ENCODE results near the gene PEPD. TPM values are rescaled to one million over a fixed set of nuclear protein-coding genes. Genes with fewer than 3 reads are reported as not detected.

The PEPD gene
- total and polyA plus RNA-seq, 2 experiments from 2014 or later: 141 to 175 TPM

DNA sequence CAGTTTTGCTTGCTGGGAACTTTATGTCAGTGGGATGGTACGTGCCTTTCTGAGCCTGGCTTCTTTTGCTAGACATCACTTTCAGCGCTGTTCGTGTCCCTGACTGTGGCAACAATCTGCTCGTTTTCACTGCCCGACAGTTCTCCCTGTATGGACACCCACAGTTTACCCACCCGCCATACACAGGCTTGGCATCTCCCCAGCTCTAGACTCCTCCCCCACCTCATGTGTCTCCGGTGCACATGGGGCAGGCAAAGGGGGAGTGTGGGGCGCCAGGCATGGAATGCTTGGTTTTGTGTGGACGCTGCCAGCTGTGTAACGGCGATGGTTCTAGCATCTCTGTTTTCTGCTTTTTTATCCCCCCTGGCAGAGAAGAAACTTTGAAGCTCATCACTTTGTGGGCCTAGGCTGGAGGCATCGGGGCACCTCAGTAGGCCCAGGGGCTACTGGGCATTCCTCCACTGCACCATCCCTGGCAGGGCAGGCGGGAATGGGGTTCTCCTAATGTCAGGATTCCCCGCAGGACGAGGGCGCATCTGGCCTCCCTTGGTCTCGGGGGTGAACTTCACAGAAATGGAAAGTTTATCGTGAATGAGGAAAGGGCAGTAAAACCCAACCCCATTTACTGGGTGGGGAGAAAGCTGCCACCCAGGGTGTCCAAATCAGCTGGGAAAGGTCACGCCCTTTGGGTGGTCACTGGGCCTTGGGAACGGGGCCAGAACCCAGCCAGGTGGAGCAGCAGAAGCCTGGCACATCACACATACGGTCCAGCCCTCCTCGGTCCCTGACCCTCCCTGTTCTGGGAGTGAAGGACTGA, 87.3 kb downstream of the PEPD start:
- Histone ChIP-seq H3K9me2 (replicated peaks; ENCODE audit: insufficient read depth) (no peaks in the 10 kb centered on the region), H3K79me2 (no peaks in the 10 kb centered on the region), H3K9me3 (ENCODE audit: low read depth) (no peaks in the 10 kb centered on the region), H3K27me3 (no peaks in the 10 kb centered on the region), H3K4me3 (no peak overlapping the region), H2AFZ (no peak overlapping the region), H3K27ac (no peak overlapping the region), H4K20me1 (ENCODE audit: insufficient read depth, poor library complexity, severe bottlenecking) (no peaks in the 10 kb centered on the region), H3K4me1 (ENCODE audit: insufficient read depth) (peaks cover 23% of the 10 kb centered on the region), H3K36me3 (replicated peaks; ENCODE audit: insufficient read depth, low read depth) (no peaks in the 10 kb centered on the region), H3K4me2 (no peak overlapping the region)
- DNase-seq (ENCODE audit: low spot score): no peak
- TF ChIP-seq EZH2phosphoT487 (IDR thresholded peaks at IDR 0.05; ENCODE audit: low read depth, severe bottlenecking, unreplicated experiment): no peak
- TF ChIP-seq, protein P1, sequence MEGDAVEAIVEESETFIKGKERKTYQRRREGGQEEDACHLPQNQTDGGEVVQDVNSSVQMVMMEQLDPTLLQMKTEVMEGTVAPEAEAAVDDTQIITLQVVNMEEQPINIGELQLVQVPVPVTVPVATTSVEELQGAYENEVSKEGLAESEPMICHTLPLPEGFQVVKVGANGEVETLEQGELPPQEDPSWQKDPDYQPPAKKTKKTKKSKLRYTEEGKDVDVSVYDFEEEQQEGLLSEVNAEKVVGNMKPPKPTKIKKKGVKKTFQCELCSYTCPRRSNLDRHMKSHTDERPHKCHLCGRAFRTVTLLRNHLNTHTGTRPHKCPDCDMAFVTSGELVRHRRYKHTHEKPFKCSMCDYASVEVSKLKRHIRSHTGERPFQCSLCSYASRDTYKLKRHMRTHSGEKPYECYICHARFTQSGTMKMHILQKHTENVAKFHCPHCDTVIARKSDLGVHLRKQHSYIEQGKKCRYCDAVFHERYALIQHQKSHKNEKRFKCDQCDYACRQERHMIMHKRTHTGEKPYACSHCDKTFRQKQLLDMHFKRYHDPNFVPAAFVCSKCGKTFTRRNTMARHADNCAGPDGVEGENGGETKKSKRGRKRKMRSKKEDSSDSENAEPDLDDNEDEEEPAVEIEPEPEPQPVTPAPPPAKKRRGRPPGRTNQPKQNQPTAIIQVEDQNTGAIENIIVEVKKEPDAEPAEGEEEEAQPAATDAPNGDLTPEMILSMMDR (IDR thresholded peaks at IDR 0.05; ENCODE audit: poor library complexity): no peak
- no peak for TF ChIP-seq EZH2 (IDR thresholded peaks at IDR 0.05; ENCODE audit: borderline replicate concordance)
- WGBS (ENCODE audit: low lambda C conversion rate, missing lambda C conversion rate): 94% methylated on average over 22 of the region's 22 CpGs

DNA sequence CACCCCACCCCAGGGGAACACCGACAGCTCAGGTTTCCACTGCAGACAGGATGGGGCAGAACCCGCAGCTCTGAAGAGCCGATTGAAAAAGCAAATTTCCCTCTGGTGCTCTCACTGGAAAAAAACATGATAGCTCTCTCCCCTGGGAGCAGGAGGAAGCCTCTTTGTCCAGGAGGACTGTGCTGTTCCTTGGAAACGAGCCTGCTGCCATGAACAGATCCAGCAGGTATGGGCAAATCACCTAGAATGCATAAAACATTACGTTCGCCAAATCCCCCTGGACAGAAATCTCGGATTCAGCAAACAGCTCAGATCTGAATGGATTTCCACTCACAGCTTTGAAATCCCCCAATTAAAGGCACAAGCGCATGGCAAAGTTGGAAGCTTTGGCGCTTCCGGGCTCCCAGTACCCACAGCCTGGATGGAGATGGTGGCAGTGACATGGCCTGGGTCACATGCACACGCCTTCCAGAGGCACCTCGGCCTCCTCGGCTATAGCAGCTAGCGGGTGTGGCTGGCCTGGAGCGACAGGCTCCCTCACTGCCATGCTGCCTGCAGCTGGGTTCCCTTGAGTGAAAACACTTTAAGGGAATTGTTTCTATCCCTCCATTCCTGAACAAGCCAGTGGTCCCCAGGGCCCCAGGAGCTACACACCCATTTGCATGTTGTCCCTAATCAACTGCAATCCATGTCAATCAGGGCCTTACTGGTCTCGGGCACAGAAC, 89.0 kb downstream of the PEPD start:
- no peaks in the 10 kb centered on the region for H3K27me3 ChIP-seq
- no peak overlapping the region for H3K4me2 ChIP-seq
- H3K9me2 ChIP-seq (replicated peaks; ENCODE audit: insufficient read depth): no peaks in the 10 kb centered on the region
- no peaks in the 10 kb centered on the region for H3K9me3 ChIP-seq (ENCODE audit: low read depth)
- no peak overlapping the region for H3K4me3 ChIP-seq
- H3K4me1 ChIP-seq (ENCODE audit: insufficient read depth): peaks cover 23% of the 10 kb centered on the region
- no peak overlapping the region for H2AFZ ChIP-seq
- H4K20me1 ChIP-seq (ENCODE audit: insufficient read depth, poor library complexity, severe bottlenecking): no peaks in the 10 kb centered on the region
- DNase-seq (ENCODE audit: low spot score): no peak
- no peaks in the 10 kb centered on the region for H3K79me2 ChIP-seq
- no peak overlapping the region for H3K27ac ChIP-seq
- TF ChIP-seq, protein P1 (IDR thresholded peaks at IDR 0.05; ENCODE audit: poor library complexity): no peak
- no peak for TF ChIP-seq EZH2 (IDR thresholded peaks at IDR 0.05; ENCODE audit: borderline replicate concordance)
- TF ChIP-seq EZH2phosphoT487 (IDR thresholded peaks at IDR 0.05; ENCODE audit: low read depth, severe bottlenecking, unreplicated experiment): no peak
- WGBS (ENCODE audit: low lambda C conversion rate, missing lambda C conversion rate): 84% methylated on average over 16 of the region's 16 CpGs
- no peaks in the 10 kb centered on the region for H3K36me3 ChIP-seq (replicated peaks; ENCODE audit: insufficient read depth, low read depth)

DNA sequence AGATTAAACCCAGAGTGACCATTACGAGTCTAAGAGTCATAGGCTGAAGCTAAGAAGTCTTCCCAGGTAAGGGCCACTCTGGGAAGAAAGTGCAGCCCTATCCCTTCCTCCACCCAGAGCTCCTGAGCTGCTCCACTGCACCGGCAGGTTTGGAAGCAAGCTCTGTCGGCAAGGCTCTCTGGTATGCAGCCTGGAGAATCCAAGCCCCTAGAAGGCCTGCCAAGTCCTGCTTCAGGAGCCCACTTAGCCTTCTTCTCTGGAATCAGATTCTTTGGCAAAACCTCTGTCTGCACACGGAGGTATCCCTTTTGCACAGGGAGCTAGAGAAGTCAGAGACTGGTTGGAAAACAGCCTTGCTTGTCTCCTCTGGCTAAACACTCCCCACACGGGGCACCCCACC, 89.6 kb downstream of the PEPD start:
- Histone ChIP-seq H3K36me3 (replicated peaks; ENCODE audit: insufficient read depth, low read depth) (no peaks in the 10 kb centered on the region), H3K4me2 (no peak overlapping the region), H4K20me1 (ENCODE audit: insufficient read depth, poor library complexity, severe bottlenecking) (no peaks in the 10 kb centered on the region), H3K27ac (no peak overlapping the region), H3K9me2 (replicated peaks; ENCODE audit: insufficient read depth) (no peaks in the 10 kb centered on the region), H3K9me3 (ENCODE audit: low read depth) (no peaks in the 10 kb centered on the region), H3K4me3 (no peak overlapping the region), H3K27me3 (no peaks in the 10 kb centered on the region), H3K79me2 (no peaks in the 10 kb centered on the region), H2AFZ (no peak overlapping the region), H3K4me1 (ENCODE audit: insufficient read depth) (peaks cover 23% of the 10 kb centered on the region)
- WGBS (ENCODE audit: low lambda C conversion rate, missing lambda C conversion rate): 49% methylated on average over 5 of the region's 5 CpGs
- DNase-seq (ENCODE audit: low spot score): no peak
- TF ChIP-seq, protein P1 (IDR thresholded peaks at IDR 0.05; ENCODE audit: poor library complexity): no peak
- TF ChIP-seq EZH2phosphoT487 (IDR thresholded peaks at IDR 0.05; ENCODE audit: low read depth, severe bottlenecking, unreplicated experiment): no peak
- no peak for TF ChIP-seq EZH2 (IDR thresholded peaks at IDR 0.05; ENCODE audit: borderline replicate concordance)

Measured in hepatocyte (in vitro differentiated cells).